Stimulated activated CD4-positive, alpha-beta T cell treated with anti-CD3 and anti-CD28 coated beads, Interleukin-15, amount 100 ng/mL, for 48 hours (primary cell): ENCODE measurements around the gene TRIM34.
"Not testable (repeated sequence)": the region's sequence is repeated elsewhere in the genome, so short reads cannot be mapped to it uniquely, and the experiment has no call there.

Experiments used
- DNase-seq, 2 donors: peaks; one replicate each; pipeline ENCODE4 v3.0.0-alpha.2; 2020; ENCODE audit warnings: low read depth in 2 of 2

TRIM34 gene

DNA sequence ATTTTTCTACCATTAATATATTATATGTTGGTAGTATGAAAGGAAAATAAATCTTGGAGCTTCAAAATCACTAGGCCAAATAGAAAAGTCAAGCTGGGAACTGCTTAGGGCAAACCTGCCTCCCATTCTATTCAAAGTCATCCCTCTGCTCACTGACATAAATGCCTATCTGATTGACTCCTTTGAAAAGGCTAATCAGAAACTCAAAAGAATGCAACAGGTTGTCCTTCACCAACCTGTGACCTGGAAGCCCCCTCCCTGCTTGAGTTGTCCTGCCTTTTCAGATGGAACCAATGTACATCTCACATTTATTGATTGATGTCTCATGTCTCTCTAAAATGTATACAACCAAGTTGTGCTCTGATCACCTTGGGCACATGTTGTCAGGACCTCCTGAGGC lies 3.2 kb upstream of the TRIM34 start:
- DNase-seq: no peak

- DNase-seq: no peak
Measured at GRCh38 chr11:5622802-5623201, 2.0 kb upstream of the TRIM34 start.

GRCh38 chr11:5625281-5625680 lies 480 bp downstream of the TRIM34 start:
- no peak for DNase-seq

DNA sequence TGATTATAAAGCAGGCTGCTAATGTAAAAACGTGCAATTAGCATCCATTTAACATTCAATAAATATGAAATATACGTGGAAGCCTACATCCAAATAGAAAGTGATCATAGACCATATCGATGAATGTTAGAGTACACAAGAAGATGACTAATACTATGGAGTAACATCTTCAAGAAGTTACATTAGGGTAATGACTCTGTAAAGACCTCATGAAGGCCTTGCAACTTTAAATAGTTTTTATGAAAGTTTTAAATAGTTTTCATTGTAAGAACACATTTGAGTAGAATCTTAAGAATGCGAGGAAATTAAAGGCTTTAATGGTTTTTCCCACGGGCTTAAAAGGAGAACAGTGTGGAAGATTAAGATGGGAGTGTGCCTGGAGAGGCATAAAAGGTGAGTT lies 1.4 kb downstream of the TRIM34 start:
- no peak for DNase-seq

- DNase-seq: no peak
Measured at GRCh38 chr11:5631417-5631816, 6.6 kb downstream of the TRIM34 start.

- DNase-seq: no peak
Measured at GRCh38 chr11:5631969-5632635, 7.3 kb downstream of the TRIM34 start.

- no peak for DNase-seq
Measured at GRCh38 chr11:5639953-5640352, 15.2 kb downstream of the TRIM34 start.

- DNase-seq: no peak
Measured at GRCh38 chr11:5643585-5643984, 18.8 kb downstream of the TRIM34 start.

- DNase-seq: no peak
Measured at GRCh38 chr11:5646139-5646538, 21.3 kb downstream of the TRIM34 start.

- DNase-seq: no peak
Measured at GRCh38 chr11:5655474-5655873, 30.7 kb downstream of the TRIM34 start.

GRCh38 chr11:5656956-5657355 lies 32.2 kb downstream of the TRIM34 start:
- DNase-seq: not testable (repeated sequence)

GRCh38 chr11:5658318-5658717 lies 33.5 kb downstream of the TRIM34 start:
- DNase-seq: no peak

- DNase-seq: no peak
Measured at GRCh38 chr11:5663511-5663910, 38.7 kb downstream of the TRIM34 start.

- DNase-seq: no peak
Measured at GRCh38 chr11:5665051-5665570, 40.3 kb downstream of the TRIM34 start.

DNA sequence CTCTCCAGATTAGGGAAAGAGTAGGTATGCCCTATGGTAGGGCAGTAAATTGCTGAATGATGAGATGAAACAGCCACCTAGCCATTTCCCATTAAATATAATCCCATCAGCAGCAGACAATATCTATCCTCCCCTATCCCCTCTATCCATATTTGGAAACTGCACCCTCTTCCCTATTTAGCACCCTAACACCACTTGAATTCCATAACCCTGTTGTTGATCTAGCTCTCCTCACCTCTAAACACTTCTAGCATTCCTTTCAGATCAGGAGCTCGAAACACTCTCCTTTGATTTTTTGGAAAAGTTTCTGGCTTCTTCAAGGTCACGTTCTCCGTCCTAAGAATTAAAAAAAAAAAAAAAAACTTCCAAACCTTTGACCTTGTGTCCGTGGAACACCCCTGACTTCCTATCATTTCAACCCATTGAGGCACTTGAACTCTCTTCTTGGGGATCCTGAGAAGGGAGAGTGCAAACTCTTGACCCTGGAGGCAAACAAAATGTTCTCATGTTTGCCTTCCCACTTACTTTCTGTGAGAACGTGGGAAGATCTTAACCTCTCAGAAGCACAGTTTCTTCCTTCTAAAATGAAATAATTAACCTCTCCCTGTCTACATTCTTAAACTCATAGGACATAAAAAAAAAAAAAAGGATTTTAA lies 41.1 kb downstream of the TRIM34 start:
- no peak for DNase-seq

DNA sequence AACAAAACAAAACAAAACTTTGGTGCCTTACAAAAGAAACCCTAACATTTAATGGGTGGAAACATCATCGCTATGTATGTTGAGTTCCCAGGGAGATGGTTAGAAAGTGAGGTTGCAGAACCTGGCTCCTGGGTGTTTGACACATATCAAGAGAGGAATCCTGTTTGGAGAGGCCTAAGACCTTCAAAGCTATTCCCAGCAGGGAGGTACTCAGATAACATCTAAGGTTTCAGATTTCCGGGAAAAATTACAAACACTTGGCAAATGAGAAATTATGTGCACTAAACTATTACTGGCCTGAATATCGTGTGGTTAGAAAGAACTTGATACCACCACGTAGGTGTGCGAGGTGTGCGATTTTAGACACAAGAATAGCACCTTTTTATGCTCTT lies 41.6 kb downstream of the TRIM34 start:
- no peak for DNase-seq

DNA sequence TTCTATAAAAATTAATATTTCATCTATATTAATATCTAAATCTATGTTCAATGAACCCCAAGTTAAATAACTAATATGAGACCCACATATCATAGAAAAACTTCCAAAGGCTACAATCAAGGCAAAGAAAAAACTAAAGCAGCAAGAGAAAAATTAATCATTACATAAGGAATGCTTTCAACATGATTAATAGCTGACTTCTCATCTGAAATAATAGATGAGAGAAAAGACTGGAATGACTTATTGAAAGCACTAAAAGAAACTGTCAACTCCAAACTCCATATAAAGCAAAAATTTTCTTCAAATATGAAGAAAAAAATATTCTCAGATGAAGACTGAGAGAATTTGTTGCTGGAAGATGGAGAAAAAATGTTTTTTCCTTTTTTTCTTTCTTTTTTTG lies 47.0 kb downstream of the TRIM34 start:
- DNase-seq: no peak

DNA sequence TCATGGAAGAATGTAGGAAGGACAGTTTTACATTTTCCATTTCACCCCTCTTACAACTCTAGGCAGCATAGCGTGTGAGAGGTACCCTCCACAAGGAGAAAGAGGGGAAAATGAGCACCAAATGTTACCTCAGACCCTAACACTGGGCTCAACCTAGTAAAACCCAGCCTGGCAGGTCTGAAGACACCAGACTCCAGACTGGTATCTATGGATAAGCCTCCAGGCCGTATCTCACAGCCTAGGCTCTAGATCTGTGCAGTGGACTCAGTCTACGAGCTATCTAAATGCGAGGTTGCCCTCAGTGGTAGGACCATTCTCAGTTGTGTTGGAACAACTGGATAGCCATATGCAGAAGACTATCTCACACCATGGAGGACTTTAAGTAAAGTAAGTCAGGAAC lies 49.6 kb downstream of the TRIM34 start:
- DNase-seq: no peak

- no peak for DNase-seq
Measured at GRCh38 chr11:5679811-5680210, 55.0 kb downstream of the TRIM34 start.

- DNase-seq: not testable (repeated sequence)
Measured at GRCh38 chr11:5682890-5683441, 58.2 kb downstream of the TRIM34 start.

DNA sequence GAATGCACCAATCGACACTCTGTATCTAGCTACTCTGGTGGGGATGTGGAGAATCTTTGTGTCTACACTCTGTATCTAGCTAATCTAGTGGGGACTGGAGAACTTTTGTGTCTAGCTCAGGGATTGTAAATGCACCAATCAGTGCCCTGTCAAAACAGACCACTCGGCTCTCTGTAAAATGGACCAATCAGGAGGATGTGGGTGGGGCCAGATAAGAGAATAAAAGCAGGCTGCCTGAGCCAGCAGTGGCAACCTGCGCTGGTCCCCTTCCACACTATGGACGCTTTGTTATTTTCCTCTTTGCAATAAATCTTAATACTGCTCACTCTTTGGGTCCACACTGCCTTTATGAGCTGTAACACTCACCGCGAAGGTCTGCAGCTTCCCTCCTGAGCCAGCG lies 58.8 kb downstream of the TRIM34 start:
- DNase-seq: peak; percentile 9 to 13

DNA sequence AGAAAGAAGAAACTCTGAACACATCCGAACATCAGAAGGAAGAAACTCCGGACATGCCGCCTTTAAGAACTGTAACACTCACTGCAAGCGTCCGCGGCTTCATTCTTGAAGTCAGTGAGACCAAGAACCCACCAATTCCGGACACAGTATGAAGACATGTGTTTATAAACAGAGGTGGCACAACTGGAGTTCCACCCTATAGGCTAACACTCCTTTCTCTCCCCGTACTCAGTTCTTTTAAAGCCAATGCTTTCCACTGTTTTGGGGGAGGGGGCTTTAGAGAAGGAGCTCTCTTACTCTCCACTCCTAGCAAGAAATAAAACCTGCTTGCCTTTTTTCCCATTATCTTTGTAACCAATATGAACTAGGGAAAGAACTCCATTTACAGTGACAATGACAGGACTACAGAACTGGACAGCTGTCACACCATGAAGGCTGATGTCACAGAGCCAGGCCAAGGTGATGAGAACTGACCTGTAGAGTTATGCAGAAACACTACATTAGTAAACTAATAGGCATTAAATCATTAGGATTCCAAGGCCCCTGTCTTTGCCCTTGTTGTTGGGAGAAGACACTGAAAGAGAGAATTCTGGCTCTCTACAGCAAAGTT lies 59.3 kb downstream of the TRIM34 start:
- DNase-seq: no peak
